HTERT RPE-1 (cell line): Measurements from ENCODE around the gene LGALS9C.
"Not testable (repeated sequence)": the region's sequence is repeated elsewhere in the genome, so short reads cannot be mapped to it uniquely, and the experiment has no call there.

ENCODE experiments used
- in situ Hi-C: fragments of 300-500 bp; cut with MboI; formaldehyde crosslinking; loops from 4 replicates; pipeline ENCODE4 v1.14.3; 2020; ENCODE audit warnings: low sequenced_read_pairs

LGALS9C gene

GRCh38 chr17:18478362-18478761 is 1.8 kb downstream of the LGALS9C start:
- in situ Hi-C loops, result not testable (repeated sequence)

- in situ Hi-C loops, result not testable (repeated sequence)
These were observed 2.5 kb downstream of the LGALS9C start for GRCh38 chr17:18478977-18479595.

DNA sequence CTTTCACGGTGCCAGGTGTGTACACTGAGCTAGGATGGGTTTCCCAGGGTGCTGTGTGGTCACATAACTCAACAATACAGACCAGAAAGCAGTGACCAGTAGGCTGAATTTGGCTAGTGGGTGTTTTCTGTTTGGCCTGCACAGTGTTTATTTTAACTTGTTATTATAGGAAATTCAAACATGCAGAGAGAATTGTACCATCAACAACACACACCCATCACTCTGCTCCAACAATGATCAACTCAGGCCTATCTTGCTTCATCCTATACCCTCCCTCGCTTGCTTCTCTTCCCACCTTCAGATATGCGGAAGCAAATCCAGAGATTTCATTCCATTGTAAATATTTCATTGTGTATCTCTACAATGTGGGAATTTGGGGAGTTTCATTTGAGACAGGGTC is 5.2 kb downstream of the LGALS9C start:
- in situ Hi-C loops, result not testable (repeated sequence)

- in situ Hi-C loops, result not testable (repeated sequence)
These were observed 9.4 kb downstream of the LGALS9C start for GRCh38 chr17:18485936-18486464.

DNA sequence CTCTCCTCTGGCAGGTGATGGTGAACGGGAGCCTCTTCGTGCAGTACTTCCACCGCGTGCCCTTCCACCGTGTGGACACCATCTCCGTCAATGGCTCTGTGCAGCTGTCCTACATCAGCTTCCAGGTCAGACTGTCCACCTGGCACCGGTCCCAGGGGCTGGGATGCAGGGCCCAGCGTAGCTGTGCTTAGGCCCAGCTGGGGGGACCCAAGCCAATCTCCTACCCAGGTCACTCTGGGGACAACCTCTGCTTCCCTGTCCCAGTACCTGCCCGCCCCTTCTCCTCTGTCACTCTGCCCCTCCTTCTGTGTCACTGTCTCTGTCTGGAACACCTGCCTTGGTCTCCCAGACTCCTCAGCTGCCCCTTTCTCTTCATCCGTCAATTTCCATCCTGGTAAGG is 11.0 kb downstream of the LGALS9C start:
- in situ Hi-C loops, result not testable (repeated sequence)

GRCh38 chr17:18488622-18489021 is 12.0 kb downstream of the LGALS9C start:
- in situ Hi-C loops, result not testable (repeated sequence)

DNA sequence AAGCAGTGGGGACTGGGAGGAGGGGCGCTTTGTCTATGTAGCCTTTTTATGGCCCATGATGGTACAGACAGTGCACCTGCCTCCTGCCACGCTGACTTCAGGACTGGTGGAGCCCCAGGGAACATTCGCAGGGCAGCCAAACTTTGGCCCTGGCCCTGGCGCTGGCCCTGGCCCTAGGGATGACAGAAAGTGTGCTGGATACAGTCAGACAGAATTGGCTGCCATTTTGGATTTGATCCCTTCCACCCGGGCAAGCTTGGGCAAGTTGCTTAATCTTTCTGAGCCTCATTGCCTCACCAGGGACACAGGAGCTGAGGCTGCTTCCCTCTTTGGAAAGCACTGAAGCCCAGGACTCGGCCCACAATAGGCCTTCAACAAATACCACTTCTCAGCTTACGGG is 13.4 kb downstream of the LGALS9C start:
- in situ Hi-C loops, result not testable (repeated sequence)

DNA sequence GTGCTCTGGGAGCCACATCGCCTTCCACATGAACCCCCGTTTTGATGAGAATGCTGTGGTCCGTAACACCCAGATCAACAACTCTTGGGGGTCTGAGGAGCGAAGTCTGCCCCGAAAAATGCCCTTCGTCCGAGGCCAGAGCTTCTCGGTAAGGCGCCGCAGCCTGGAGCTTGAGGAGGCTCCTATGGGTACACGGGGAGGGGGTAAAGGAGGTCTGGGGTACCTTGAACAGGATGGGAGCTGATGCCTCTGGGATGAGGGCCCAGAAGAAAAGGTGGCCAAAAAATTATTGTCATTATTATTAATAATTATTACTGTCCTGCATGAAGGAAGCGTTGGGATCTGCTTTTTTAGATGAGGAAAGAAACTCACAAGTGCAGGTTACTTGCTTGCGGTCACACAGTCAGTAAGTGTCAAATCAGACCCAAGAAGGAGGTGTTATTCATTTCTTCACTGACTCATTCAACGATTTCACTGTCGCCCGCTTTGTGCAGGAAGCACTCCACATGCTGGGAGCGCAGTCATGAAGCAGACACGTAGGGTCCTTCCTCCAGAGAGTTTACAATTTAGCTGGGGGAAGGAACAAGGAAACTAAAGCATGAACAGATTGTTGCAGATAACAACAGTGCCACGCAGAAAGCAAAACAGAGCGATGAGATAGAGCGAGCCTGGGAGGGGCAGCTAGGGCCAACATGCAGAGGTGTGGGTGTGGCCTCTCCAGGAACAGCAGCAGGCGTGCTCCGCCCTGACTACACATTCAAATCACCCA is 16.3 kb downstream of the LGALS9C start:
- in situ Hi-C loops, result not testable (repeated sequence)

- in situ Hi-C loops, result not testable (repeated sequence)
These were observed 17.7 kb downstream of the LGALS9C start for GRCh38 chr17:18494250-18494768.

GRCh38 chr17:18497044-18497443 is 20.5 kb downstream of the LGALS9C start:
- in situ Hi-C loops, result not testable (repeated sequence)

- in situ Hi-C loops, result not testable (repeated sequence)
These were observed 22.5 kb downstream of the LGALS9C start for GRCh38 chr17:18499100-18499499.

GRCh38 chr17:18499756-18500155 is 23.2 kb downstream of the LGALS9C start:
- in situ Hi-C loops, result not testable (repeated sequence)

DNA sequence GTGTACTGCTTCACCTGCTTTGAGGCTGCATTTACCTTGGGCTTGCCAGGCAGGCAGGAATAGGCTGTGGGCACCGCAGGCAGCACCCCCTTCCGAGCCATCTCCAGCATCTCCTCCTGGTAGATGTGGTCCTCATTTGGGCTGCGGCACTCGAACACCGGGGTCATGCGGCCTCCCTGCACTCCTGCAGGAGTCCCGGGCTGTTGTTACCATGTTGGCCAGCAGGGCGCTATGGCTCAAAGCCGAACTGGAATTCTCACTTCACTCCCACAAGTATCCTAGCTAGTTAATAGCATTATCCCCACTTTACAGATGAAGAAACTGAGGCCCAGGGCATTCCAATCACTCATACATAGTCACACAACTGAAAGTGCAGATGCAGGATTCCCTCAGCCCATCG is 23.7 kb downstream of the LGALS9C start:
- in situ Hi-C loops, result not testable (repeated sequence)

GRCh38 chr17:18500816-18501215 is 24.2 kb downstream of the LGALS9C start:
- in situ Hi-C loops, result not testable (repeated sequence)

DNA sequence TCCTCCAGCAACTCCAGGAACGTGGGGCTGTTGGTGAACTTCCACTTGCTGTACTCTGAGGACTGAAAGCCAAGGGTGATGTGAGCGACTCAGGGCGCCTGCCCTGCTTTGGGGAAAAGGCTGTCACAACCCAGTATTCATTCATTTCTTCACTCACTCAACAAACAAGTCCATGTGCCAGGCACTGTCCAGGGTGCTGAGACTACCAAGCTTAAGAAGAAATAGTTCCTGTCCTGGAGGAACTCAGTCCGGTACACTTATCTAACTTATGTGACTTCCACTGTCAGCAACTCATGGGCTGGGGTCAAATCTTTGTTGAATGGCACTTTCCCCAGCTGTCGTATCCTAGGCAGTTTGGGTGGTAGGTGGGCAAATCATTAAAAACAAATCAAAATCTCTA is 26.6 kb downstream of the LGALS9C start:
- in situ Hi-C loops, result not testable (repeated sequence)

- in situ Hi-C loops, result not testable (repeated sequence)
These were observed 31.1 kb downstream of the LGALS9C start for GRCh38 chr17:18507729-18508128.

- in situ Hi-C loops, result not testable (repeated sequence)
These were observed 32.1 kb downstream of the LGALS9C start for GRCh38 chr17:18508667-18509066.

DNA sequence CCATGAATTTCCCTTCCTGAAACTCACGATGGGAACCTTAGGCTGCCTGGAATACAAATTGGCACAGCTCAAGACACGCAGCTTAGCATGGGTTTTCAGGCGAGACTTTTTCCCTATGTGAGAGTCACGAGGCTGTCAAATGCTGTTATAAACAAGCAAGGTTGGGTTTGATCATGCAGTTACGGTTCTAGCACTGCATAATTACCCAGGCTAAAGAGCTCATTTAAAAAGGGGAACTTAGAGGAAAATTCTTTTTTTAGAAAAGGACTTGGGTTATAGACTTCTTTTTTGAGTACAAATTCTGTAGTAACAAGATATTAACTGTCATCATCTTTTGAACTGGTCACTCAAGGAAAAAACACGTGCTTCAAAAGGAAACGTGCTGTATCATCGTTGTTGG is 44.5 kb downstream of the LGALS9C start:
- in situ Hi-C loops, result not testable (repeated sequence)

DNA sequence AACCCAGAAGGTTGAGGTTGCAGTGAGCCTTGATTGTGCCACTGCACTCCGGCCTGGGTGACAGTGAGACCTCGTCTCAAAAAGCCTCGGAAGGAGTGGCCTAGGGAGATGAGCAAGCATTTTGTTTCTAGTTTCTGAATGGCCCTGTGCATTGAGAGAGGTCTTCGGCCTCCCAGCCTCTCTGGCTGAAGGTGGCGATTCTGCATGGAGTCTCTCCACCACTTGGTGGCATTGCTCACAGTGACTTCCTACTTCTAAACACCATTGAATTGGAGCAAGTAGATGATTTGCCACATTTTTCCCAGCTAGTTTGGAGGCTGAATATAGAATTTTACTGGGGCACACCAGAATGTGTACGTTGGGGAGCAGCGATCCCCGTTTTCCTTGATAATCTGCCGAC is 48.4 kb downstream of the LGALS9C start:
- in situ Hi-C loops, result not testable (repeated sequence)

DNA sequence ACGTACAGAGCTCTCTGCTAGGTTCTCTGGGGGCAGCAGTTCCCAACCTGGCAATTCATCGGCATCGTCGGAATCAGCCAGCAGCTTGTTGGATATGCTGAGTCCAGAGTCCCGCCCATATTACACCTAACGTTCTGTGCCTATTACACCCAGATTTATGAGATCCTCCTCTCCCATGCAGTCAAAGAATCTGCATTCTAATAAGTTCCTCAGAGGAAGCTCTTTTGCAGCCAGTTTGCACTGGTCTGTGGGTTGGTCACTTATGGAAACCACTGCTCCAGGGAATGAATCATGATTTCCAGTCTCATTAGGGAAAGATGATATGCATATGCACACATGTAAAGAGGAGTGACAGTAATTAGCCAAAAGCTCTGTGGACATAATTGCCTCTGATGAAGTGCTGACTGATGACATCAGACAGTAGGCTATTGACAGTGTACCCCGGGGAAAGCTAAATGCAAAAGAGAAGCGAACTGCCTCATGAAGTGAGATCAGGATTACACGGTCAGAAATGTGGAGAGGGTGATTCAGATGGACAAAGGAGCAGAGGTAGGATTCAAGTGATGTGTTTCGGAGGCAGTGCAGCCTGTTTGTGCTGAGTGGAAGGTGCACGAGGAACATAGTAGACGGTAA is 49.7 kb downstream of the LGALS9C start:
- in situ Hi-C loops, result not testable (repeated sequence)

DNA sequence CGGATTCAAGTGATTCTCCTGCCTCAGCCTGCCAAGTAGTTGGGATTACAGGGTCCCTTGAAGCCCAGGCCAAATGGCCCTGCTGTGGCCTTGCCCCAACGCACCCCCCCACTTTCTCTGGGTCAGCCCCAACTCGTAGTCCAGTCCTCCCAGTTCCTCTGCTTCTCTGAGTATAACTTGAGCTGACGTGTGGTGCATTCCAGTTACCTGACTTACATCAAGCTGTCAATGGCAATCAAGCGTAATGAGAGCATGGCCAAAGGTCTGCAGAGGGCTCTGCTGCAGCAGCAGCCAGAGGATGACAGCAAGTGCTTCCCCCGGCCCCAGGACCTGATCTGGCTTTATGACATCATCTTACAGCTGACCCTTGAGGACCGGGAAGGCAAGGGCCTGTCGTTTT is 50.8 kb downstream of the LGALS9C start:
- in situ Hi-C loops, result not testable (repeated sequence)
